Mesodermal cell (in vitro differentiated cells): ENCODE data around the gene TPO.
"Not testable (repeated sequence)": the region's sequence is repeated elsewhere in the genome, so short reads cannot be mapped to it uniquely, and the experiment has no call there.

ENCODE experiments used
- H3K27ac ChIP-seq: 2 replicates; pipeline ENCODE4 v1.7.0; 2013; ENCODE audit warnings: mild to moderate bottlenecking, low read depth, low read length, moderate library complexity; ENCODE audit not compliant: severe bottlenecking
- H3K36me3 ChIP-seq: 2 replicates; pipeline ENCODE4 v1.7.1; 2013; ENCODE audit warnings: mild to moderate bottlenecking, low read length, moderate library complexity; ENCODE audit not compliant: control insufficient read depth, insufficient read depth
- H3K4me1 ChIP-seq: one replicate; pipeline ENCODE4 v1.7.1; 2013; ENCODE audit warnings: mild to moderate bottlenecking, low read length; ENCODE audit not compliant: insufficient read depth, control insufficient read depth, poor library complexity, severe bottlenecking
- H3K4me3 ChIP-seq: 2 replicates; pipeline ENCODE4 v1.7.0; 2013; ENCODE audit warnings: low read length, control low read depth, mild to moderate bottlenecking; ENCODE audit not compliant: insufficient read depth, poor library complexity, severe bottlenecking; ENCODE audit errors: extremely low read depth
- H3K9me3 ChIP-seq: 2 replicates; pipeline ENCODE4 v1.7.1; 2013; ENCODE audit warnings: mild to moderate bottlenecking, low read length, moderate library complexity; ENCODE audit not compliant: control insufficient read depth
- WGBS, 2 experiments: methylation state at CpG; one replicate each; pipeline ENCODE4 v1.1.5; 2013; ENCODE audit warnings: missing lambda C conversion rate in 2 of 2; ENCODE audit not compliant: insufficient coverage in 2 of 2; 5-methylcytosine and 5-hydroxymethylcytosine counted together

Gene TPO

GRCh38 chr2:1515986-1516797, 102.9 kb downstream of the TPO start:
- Histone ChIP-seq H3K27ac (no peak overlapping the region), H3K9me3 (no peaks in the 10 kb centered on the region), H3K36me3 (no peaks in the 10 kb centered on the region), H3K4me1 (no peaks in the 10 kb centered on the region), H3K4me3 (no peak overlapping the region)
- WGBS, 2 experiments = 90 to 92% methylated on average over 22 of the region's 23 CpGs

- H3K4me1 ChIP-seq = no peaks in the 10 kb centered on the region
- no peaks in the 10 kb centered on the region for H3K36me3 ChIP-seq
- H3K9me3 ChIP-seq = no peaks in the 10 kb centered on the region
- H3K4me3 ChIP-seq = no peak overlapping the region
- WGBS, 2 experiments = 86 to 96% methylated on average over 7 of the region's 7 CpGs
- H3K27ac ChIP-seq = no peak overlapping the region
Observed at GRCh38 chr2:1516798-1517060, 103.5 kb downstream of the TPO start.

- not testable (repeated sequence) for H3K9me3 ChIP-seq, H3K4me3 ChIP-seq, H3K36me3 ChIP-seq, H3K4me1 ChIP-seq, H3K27ac ChIP-seq
- WGBS, 2 experiments = 79 to 88% methylated on average over 5 of the region's 5 CpGs
Observed at GRCh38 chr2:1517291-1517690, 104.0 kb downstream of the TPO start.

GRCh38 chr2:1517786-1518185, 104.5 kb downstream of the TPO start:
- Histone ChIP-seq H3K9me3 (no peaks in the 10 kb centered on the region), H3K4me1 (no peaks in the 10 kb centered on the region), H3K36me3 (no peaks in the 10 kb centered on the region), H3K27ac (no peak overlapping the region), H3K4me3 (no peak overlapping the region)
- WGBS, 2 experiments = 83 to 91% methylated on average over 4 to 5 of the region's 5 CpGs

GRCh38 chr2:1518331-1518803, 105.1 kb downstream of the TPO start:
- Histone ChIP-seq H3K4me1 (no peaks in the 10 kb centered on the region), H3K9me3 (no peaks in the 10 kb centered on the region), H3K4me3 (no peak overlapping the region), H3K36me3 (no peaks in the 10 kb centered on the region), H3K27ac (no peak overlapping the region)
- WGBS, 2 experiments = 89% methylated on average over 1 of the region's 3 CpGs; no CpG with 5 or more reads in 1 of the 2 experiments

- no peak overlapping the region for H3K27ac ChIP-seq
- no peaks in the 10 kb centered on the region for H3K9me3 ChIP-seq
- WGBS, 2 experiments = 74 to 85% methylated on average over 6 to 7 of the region's 10 CpGs
- no peak overlapping the region for H3K4me3 ChIP-seq
- H3K36me3 ChIP-seq = no peaks in the 10 kb centered on the region
- no peaks in the 10 kb centered on the region for H3K4me1 ChIP-seq
Observed at GRCh38 chr2:1518867-1519530, 105.7 kb downstream of the TPO start.

- Histone ChIP-seq H3K36me3 (no peaks in the 10 kb centered on the region), H3K27ac (no peak overlapping the region), H3K9me3 (no peaks in the 10 kb centered on the region), H3K4me1 (no peaks in the 10 kb centered on the region), H3K4me3 (no peak overlapping the region)
- WGBS, 2 experiments = 81 to 82% methylated on average over 13 to 19 of the region's 21 CpGs
Observed at GRCh38 chr2:1521191-1521877, 108.1 kb downstream of the TPO start.

- Histone ChIP-seq H3K4me3 (no peak overlapping the region), H3K9me3 (no peaks in the 10 kb centered on the region), H3K27ac (no peak overlapping the region), H3K4me1 (no peaks in the 10 kb centered on the region), H3K36me3 (no peaks in the 10 kb centered on the region)
- 88 to 89% methylated on average over 19 to 22 of the region's 26 CpGs for WGBS, 2 experiments
Observed at GRCh38 chr2:1521878-1522830, 108.9 kb downstream of the TPO start.

GRCh38 chr2:1527153-1527992, 114.1 kb downstream of the TPO start:
- Histone ChIP-seq H3K27ac (no peak overlapping the region), H3K9me3 (no peaks in the 10 kb centered on the region), H3K4me1 (no peaks in the 10 kb centered on the region), H3K4me3 (no peak overlapping the region), H3K36me3 (no peaks in the 10 kb centered on the region)
- WGBS, 2 experiments = 54 to 62% methylated on average over 7 to 8 of the region's 9 CpGs
